ENCODE measurements around the gene APBB2.

The APBB2 gene

GRCh38 chr4:41214136-41214824, at the start of gene APBB2:
TSS of gene APBB2 (minus strand) at chr4:41214542. CDS start at chr4:41033254, 181,288 bp downstream.
- peak; percentile 90 for DNase-seq (ENCODE audit: low spot score)

- no peak for DNase-seq (ENCODE audit: low spot score)
These were observed 47.9 kb upstream of the APBB2 start for GRCh38 chr4:41262198-41262597.

- no peak for DNase-seq (ENCODE audit: low spot score)
These were observed 45.9 kb upstream of the APBB2 start for GRCh38 chr4:41260116-41260733.

- DNase-seq (ENCODE audit: low spot score): peak; percentile 68
These were observed 44.4 kb upstream of the APBB2 start for GRCh38 chr4:41258783-41259182.

- no peak for DNase-seq (ENCODE audit: low spot score)
These were observed 43.6 kb upstream of the APBB2 start for GRCh38 chr4:41257906-41258305.

- peak; percentile 8 for DNase-seq (ENCODE audit: low spot score)
These were observed 43.0 kb upstream of the APBB2 start for GRCh38 chr4:41257257-41257901.

- DNase-seq (ENCODE audit: low spot score): peak; percentile 53
These were observed 42.5 kb upstream of the APBB2 start, which contains the start of gene UCHL1 for GRCh38 chr4:41256740-41257256. TSS of gene UCHL1 (plus strand) at chr4:41256928. CDS start at chr4:41256977, 49 bp downstream.

- DNase-seq (ENCODE audit: low spot score): peak; percentile 8
These were observed 41.9 kb upstream of the APBB2 start for GRCh38 chr4:41256131-41256739.

GRCh38 chr4:41245983-41246382, 31.6 kb upstream of the APBB2 start:
- DNase-seq (ENCODE audit: low spot score): no peak

- DNase-seq (ENCODE audit: low spot score): no peak
These were observed 27.6 kb upstream of the APBB2 start for GRCh38 chr4:41241919-41242318.

- no peak for DNase-seq (ENCODE audit: low spot score)
These were observed 22.2 kb upstream of the APBB2 start for GRCh38 chr4:41236508-41236907.

GRCh38 chr4:41236032-41236431, 21.7 kb upstream of the APBB2 start:
- DNase-seq (ENCODE audit: low spot score): no peak

- no peak for DNase-seq (ENCODE audit: low spot score)
These were observed 18.5 kb upstream of the APBB2 start for GRCh38 chr4:41232856-41233255.

- no peak for DNase-seq (ENCODE audit: low spot score)
These were observed 18.1 kb upstream of the APBB2 start for GRCh38 chr4:41232406-41232805.

- DNase-seq (ENCODE audit: low spot score): no peak
These were observed 13.6 kb upstream of the APBB2 start for GRCh38 chr4:41227902-41228301.

- no peak for DNase-seq (ENCODE audit: low spot score)
These were observed 7.7 kb upstream of the APBB2 start for GRCh38 chr4:41221850-41222645.

- no peak for DNase-seq (ENCODE audit: low spot score)
These were observed 5.1 kb upstream of the APBB2 start for GRCh38 chr4:41219421-41219950.

GRCh38 chr4:41218703-41219102, 4.4 kb upstream of the APBB2 start:
- DNase-seq (ENCODE audit: low spot score): no peak

- no peak for DNase-seq (ENCODE audit: low spot score)
These were observed 3.0 kb upstream of the APBB2 start for GRCh38 chr4:41217374-41217773.

GRCh38 chr4:41217020-41217333, 2.6 kb upstream of the APBB2 start:
- no peak for DNase-seq (ENCODE audit: low spot score)

GRCh38 chr4:41216294-41217019, 2.1 kb upstream of the APBB2 start:
- DNase-seq (ENCODE audit: low spot score): peak; percentile 61

All from kidney capillary endothelial cell (primary cell).